H9 (cell line): ENCODE results near the gene TMSB4X. TPM values are rescaled to one million over a fixed set of nuclear protein-coding genes. Genes with fewer than 3 reads are reported as not detected.

ENCODE experiments used
- DNase-seq: peaks from one replicate; pipeline ENCODE4 v3.0.0-alpha.2; 2017
- H2AFZ ChIP-seq: one replicate; pipeline ENCODE4 v1.6.1; 2013; ENCODE audit warnings: mild to moderate bottlenecking, low read length, control low read depth, moderate library complexity
- H2AK5ac ChIP-seq: 2 replicates; pipeline ENCODE4 v1.6.1; 2013; ENCODE audit warnings: low read length, control low read depth, mixed read lengths; ENCODE audit not compliant: insufficient read length
- H2BK120ac ChIP-seq: one replicate; pipeline ENCODE4 v1.6.1; 2013; ENCODE audit warnings: low read depth, mild to moderate bottlenecking, low read length, control low read depth, inconsistent platforms; ENCODE audit not compliant: poor library complexity, severe bottlenecking
- H2BK12ac ChIP-seq: 2 replicates; pipeline ENCODE4 v1.6.1; 2013; ENCODE audit warnings: low read length, control low read depth, mixed read lengths, low read depth; ENCODE audit not compliant: insufficient read length
- H2BK15ac ChIP-seq: 2 replicates; pipeline ENCODE4 v1.6.1; 2013; ENCODE audit warnings: low read depth, low read length, control low read depth
- H2BK20ac ChIP-seq: one replicate; pipeline ENCODE4 v1.6.1; 2013; ENCODE audit warnings: low read depth, mild to moderate bottlenecking, low read length, control low read depth, inconsistent platforms; ENCODE audit not compliant: poor library complexity, severe bottlenecking
- H2BK5ac ChIP-seq: 2 replicates; pipeline ENCODE4 v1.6.1; 2013; ENCODE audit warnings: low read length, control low read depth, mixed read lengths; ENCODE audit not compliant: insufficient read length
- H3K14ac ChIP-seq: 2 replicates; pipeline ENCODE4 v1.6.1; 2013; ENCODE audit warnings: low read length, control low read depth; ENCODE audit not compliant: insufficient read depth
- H3K18ac ChIP-seq: 2 replicates; pipeline ENCODE4 v1.6.1; 2013; ENCODE audit warnings: low read depth, mild to moderate bottlenecking, mixed read lengths, low read length, control low read depth; ENCODE audit not compliant: insufficient read length
- H3K23ac ChIP-seq: 2 replicates; pipeline ENCODE4 v1.6.1; 2013; ENCODE audit warnings: low read length, control low read depth, mixed read lengths, low read depth; ENCODE audit not compliant: insufficient read length
- H3K23me2 ChIP-seq: 2 replicates; pipeline ENCODE4 v1.6.1; 2013; ENCODE audit warnings: low read depth, mild to moderate bottlenecking, mixed read lengths, low read length, control low read depth; ENCODE audit not compliant: insufficient read length, poor library complexity, severe bottlenecking
- H3K27ac ChIP-seq: 2 replicates; pipeline ENCODE4 v1.5.1; 2013; ENCODE audit warnings: low read length, control low read depth, mixed read lengths, low read depth; ENCODE audit not compliant: insufficient read length
- H3K27me3 ChIP-seq: 2 replicates; pipeline ENCODE4 v1.6.1; 2013; ENCODE audit warnings: low read length, control low read depth, inconsistent platforms; ENCODE audit not compliant: insufficient read depth
- H3K4ac ChIP-seq: 2 replicates; pipeline ENCODE4 v1.6.1; 2013; ENCODE audit warnings: low read depth, mild to moderate bottlenecking, control low read depth, inconsistent platforms, low read length, moderate library complexity
- H3K4me1 ChIP-seq: 2 replicates; pipeline ENCODE4 v1.6.1; 2013; ENCODE audit warnings: low read length, control low read depth, inconsistent platforms; ENCODE audit not compliant: insufficient read depth
- H3K4me2 ChIP-seq: 2 replicates; pipeline ENCODE4 v1.6.1; 2013; ENCODE audit warnings: low read length, control low read depth, mixed read lengths; ENCODE audit not compliant: insufficient read length, insufficient read depth
- H3K56ac ChIP-seq: 2 replicates; pipeline ENCODE4 v1.6.1; 2013; ENCODE audit warnings: low read depth, mild to moderate bottlenecking, mixed read lengths, low read length, control low read depth; ENCODE audit not compliant: insufficient read length
- H3K79me1 ChIP-seq: 2 replicates; pipeline ENCODE4 v1.6.1; 2013; ENCODE audit warnings: low read depth, mild to moderate bottlenecking, moderate library complexity, low read length, control low read depth, inconsistent platforms; ENCODE audit not compliant: insufficient read depth, poor library complexity, severe bottlenecking
- H3K79me2 ChIP-seq: 2 replicates; pipeline ENCODE4 v1.6.1; 2013; ENCODE audit warnings: low read length, control low read depth, inconsistent platforms; ENCODE audit not compliant: insufficient read depth
- H3K9ac ChIP-seq: 2 replicates; pipeline ENCODE4 v1.6.1; 2013; ENCODE audit warnings: low read length, control low read depth, mixed read lengths; ENCODE audit not compliant: insufficient read length; ENCODE audit errors: extremely low read depth
- H3K9me3 ChIP-seq: one replicate; pipeline ENCODE4 v1.6.1; 2013; ENCODE audit warnings: low read depth, low read length, inconsistent platforms; ENCODE audit not compliant: control insufficient read depth
- H3T11ph ChIP-seq: one replicate; pipeline ENCODE4 v1.6.1; 2013; ENCODE audit warnings: mild to moderate bottlenecking, low read length, control low read depth, inconsistent platforms
- H4K20me1 ChIP-seq: one replicate; pipeline ENCODE4 v1.6.1; 2013; ENCODE audit not compliant: control insufficient read depth, insufficient read length, insufficient read depth
- H4K5ac ChIP-seq: 2 replicates; pipeline ENCODE4 v1.6.1; 2013; ENCODE audit warnings: low read depth, mild to moderate bottlenecking, mixed read lengths, low read length, control low read depth; ENCODE audit not compliant: insufficient read length
- H4K8ac ChIP-seq: replicated peaks from 2 replicates; pipeline ENCODE4 v1.6.1; 2013; ENCODE audit warnings: low read length, control low read depth, mixed read lengths, low read depth; ENCODE audit not compliant: insufficient read length
- H4K91ac ChIP-seq: 2 replicates; pipeline ENCODE4 v1.6.1; 2013; ENCODE audit warnings: low read depth, mild to moderate bottlenecking, moderate library complexity, mixed read lengths, low read length, control low read depth; ENCODE audit not compliant: insufficient read length
- H3K27ac Mint-ChIP-seq, 3 experiments: 2 replicates in 2 of 3; 3 replicates in 1 of 3; pipeline ENCODE4 v1.8.0; 2020 to 2021; ENCODE audit warnings: mixed read lengths in 3 of 3, mild to moderate bottlenecking in 1 of 3, moderate library complexity in 1 of 3
- H3K27me3 Mint-ChIP-seq: 2 replicates; pipeline ENCODE4 v1.8.0; 2021; ENCODE audit warnings: low read depth, mild to moderate bottlenecking, moderate library complexity, mixed read lengths
- H3K36me3 Mint-ChIP-seq, 3 experiments: 2 replicates in 2 of 3; 3 replicates in 1 of 3; pipeline ENCODE4 v1.8.0; 2020 to 2021; ENCODE audit warnings: low read depth in 3 of 3, mixed read lengths in 3 of 3; ENCODE audit not compliant: insufficient read depth in 1 of 3
- H3K4me1 Mint-ChIP-seq, 2 experiments: 2 replicates each; pipeline ENCODE4 v1.8.0; 2020; ENCODE audit warnings: mixed read lengths in 2 of 2
- H3K4me3 Mint-ChIP-seq, 2 experiments: 2 replicates in 1 of 2; 3 replicates in 1 of 2; pipeline ENCODE4 v1.8.0; 2020 to 2021; ENCODE audit warnings: mild to moderate bottlenecking in 2 of 2, mixed read lengths in 2 of 2, moderate library complexity in 1 of 2
- H3K9me3 Mint-ChIP-seq, 2 experiments: 2 replicates in 1 of 2; 3 replicates in 1 of 2; pipeline ENCODE4 v1.8.0; 2020; ENCODE audit warnings: mild to moderate bottlenecking in 2 of 2, mixed read lengths in 2 of 2, moderate library complexity in 1 of 2
- WGBS: extraction: QIAGEN DNeasy Blood & Tissue Kit; methylation state at CpG from one replicate; pipeline ENCODE4 v1.1.7; 2013; ENCODE audit warnings: missing lambda C conversion rate, low lambda C conversion rate, mixed read lengths; ENCODE audit not compliant: insufficient read length; ENCODE audit errors: extremely low coverage; 5-methylcytosine and 5-hydroxymethylcytosine counted together
- total RNA-seq: library from RNA; stranded (reverse); gene quantifications from 2 replicates; pipeline ENCODE4 v1.2.1, GENCODE V29; 2021
- TF ChIP-seq, protein P1 (sequence below): fragments of 200-600 bp; sonication (generic); conservative IDR thresholded peaks from 3 replicates; pipeline ENCODE4 v1.8.0; 2021; ENCODE audit warnings: antibody characterized with exemption, mild to moderate bottlenecking

TMSB4X gene
- total RNA-seq, 1 experiment from 2014 or later = 2,733 TPM

GRCh38 chrX:13009273-13009672 is 34.4 kb downstream of the TMSB4X start:
- H3K79me1 ChIP-seq = no peaks in the 10 kb centered on the region
- H3K56ac ChIP-seq = no peak overlapping the region
- no peak overlapping the region for H4K8ac ChIP-seq
- no peak overlapping the region for H4K91ac ChIP-seq
- no peak overlapping the region for H3K27ac ChIP-seq
- H3K9me3 ChIP-seq = no peaks in the 10 kb centered on the region
- no peak overlapping the region for H3K18ac ChIP-seq
- no peak overlapping the region for H4K5ac ChIP-seq
- H3K27me3 Mint-ChIP-seq = no peaks in the 10 kb centered on the region
- H3K36me3 Mint-ChIP-seq = peaks cover 0 to 2% (median 0%) of the 10 kb centered on the region in 3 experiments; a peak in 3 of 7 replicates
- no peak overlapping the region for H2BK120ac ChIP-seq
- no peaks in the 10 kb centered on the region for H3K23me2 ChIP-seq
- no peak overlapping the region for H2BK20ac ChIP-seq
- H3K27ac Mint-ChIP-seq = no peak overlapping the region
- TF ChIP-seq, protein P1, sequence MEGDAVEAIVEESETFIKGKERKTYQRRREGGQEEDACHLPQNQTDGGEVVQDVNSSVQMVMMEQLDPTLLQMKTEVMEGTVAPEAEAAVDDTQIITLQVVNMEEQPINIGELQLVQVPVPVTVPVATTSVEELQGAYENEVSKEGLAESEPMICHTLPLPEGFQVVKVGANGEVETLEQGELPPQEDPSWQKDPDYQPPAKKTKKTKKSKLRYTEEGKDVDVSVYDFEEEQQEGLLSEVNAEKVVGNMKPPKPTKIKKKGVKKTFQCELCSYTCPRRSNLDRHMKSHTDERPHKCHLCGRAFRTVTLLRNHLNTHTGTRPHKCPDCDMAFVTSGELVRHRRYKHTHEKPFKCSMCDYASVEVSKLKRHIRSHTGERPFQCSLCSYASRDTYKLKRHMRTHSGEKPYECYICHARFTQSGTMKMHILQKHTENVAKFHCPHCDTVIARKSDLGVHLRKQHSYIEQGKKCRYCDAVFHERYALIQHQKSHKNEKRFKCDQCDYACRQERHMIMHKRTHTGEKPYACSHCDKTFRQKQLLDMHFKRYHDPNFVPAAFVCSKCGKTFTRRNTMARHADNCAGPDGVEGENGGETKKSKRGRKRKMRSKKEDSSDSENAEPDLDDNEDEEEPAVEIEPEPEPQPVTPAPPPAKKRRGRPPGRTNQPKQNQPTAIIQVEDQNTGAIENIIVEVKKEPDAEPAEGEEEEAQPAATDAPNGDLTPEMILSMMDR = no peak
- no peak overlapping the region for H3K23ac ChIP-seq
- H3K27me3 ChIP-seq = no peaks in the 10 kb centered on the region
- no peak overlapping the region for H2AK5ac ChIP-seq
- H3K4me3 Mint-ChIP-seq = no peak overlapping the region
- no peak overlapping the region for H2BK12ac ChIP-seq
- no CpG with 5 or more reads among the region's 3 CpGs for WGBS
- no peak overlapping the region for H3K4me2 ChIP-seq
- DNase-seq = no peak
- H3K4ac ChIP-seq = no peak overlapping the region
- no peaks in the 10 kb centered on the region for H3K79me2 ChIP-seq
- peaks cover 60 to 69% of the 10 kb centered on the region in 2 experiments for H3K9me3 Mint-ChIP-seq
- no peaks in the 10 kb centered on the region for H4K20me1 ChIP-seq
- H2AFZ ChIP-seq = no peak overlapping the region
- H3K9ac ChIP-seq = no peak overlapping the region
- H3T11ph ChIP-seq = no peak overlapping the region
- H2BK15ac ChIP-seq = no peak overlapping the region
- H3K14ac ChIP-seq = no peak overlapping the region
- peaks cover 22 to 24% of the 10 kb centered on the region in 2 experiments for H3K4me1 Mint-ChIP-seq
- H3K4me1 ChIP-seq = peaks cover 3% of the 10 kb centered on the region; the same call in 1 of the 2 replicates
- no peak overlapping the region for H2BK5ac ChIP-seq
